Measurements from ENCODE around the gene PGS1.

Gene PGS1

DNA sequence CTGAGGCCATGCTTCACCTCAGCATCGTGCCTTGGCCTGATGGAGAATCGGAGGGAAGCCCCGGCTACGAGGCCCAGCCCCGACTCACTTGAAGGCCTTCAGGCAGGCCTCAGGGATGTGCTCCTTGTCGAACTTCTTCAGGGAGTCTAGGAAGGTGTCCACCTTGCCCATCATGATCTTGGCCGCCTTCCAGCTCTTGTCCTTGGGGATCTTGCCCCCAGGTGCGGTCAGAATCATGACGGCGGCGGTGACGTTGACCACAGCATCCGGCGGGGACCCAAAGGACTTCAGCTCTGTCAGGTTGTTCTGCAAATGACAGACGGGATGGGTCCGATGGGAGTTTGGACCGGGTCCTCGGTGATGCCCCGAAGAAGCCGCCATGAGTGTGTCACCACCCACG lies 81.2 kb downstream of the PGS1 start:
- Histone ChIP-seq H3K9me3 (ENCODE audit: insufficient read depth, low read length) (no peaks in the 10 kb centered on the region), H3K79me2 (ENCODE audit: insufficient read depth, low read length) (no peaks in the 10 kb centered on the region), H3K4me2 (ENCODE audit: low read depth, low read length, poor library complexity, severe bottlenecking) (no peak overlapping the region), H3K4me3 (ENCODE audit: insufficient read depth, low read length, poor library complexity, severe bottlenecking) (no peak overlapping the region), H2AFZ (ENCODE audit: low read depth, low read length, severe bottlenecking) (no peak overlapping the region), H3K27me3 (ENCODE audit: low read length) (no peaks in the 10 kb centered on the region), H3K9me2 (replicated peaks; ENCODE audit: insufficient read depth, low read length) (no peaks in the 10 kb centered on the region), H3K9ac (ENCODE audit: low read length) (no peak overlapping the region), H3F3A (ENCODE audit: insufficient read depth) (no peaks in the 10 kb centered on the region), H3K36me3 (ENCODE audit: low read length) (no peaks in the 10 kb centered on the region), H4K20me1 (ENCODE audit: low read depth, low read length) (no peaks in the 10 kb centered on the region), H3K27ac (ENCODE audit: low read depth, low read length) (no peak overlapping the region)
- TF ChIP-seq EZH2phosphoT487 (conservative IDR thresholded peaks at IDR 0.05; ENCODE audit: low read length), result no peak
- TF ChIP-seq, protein P1, sequence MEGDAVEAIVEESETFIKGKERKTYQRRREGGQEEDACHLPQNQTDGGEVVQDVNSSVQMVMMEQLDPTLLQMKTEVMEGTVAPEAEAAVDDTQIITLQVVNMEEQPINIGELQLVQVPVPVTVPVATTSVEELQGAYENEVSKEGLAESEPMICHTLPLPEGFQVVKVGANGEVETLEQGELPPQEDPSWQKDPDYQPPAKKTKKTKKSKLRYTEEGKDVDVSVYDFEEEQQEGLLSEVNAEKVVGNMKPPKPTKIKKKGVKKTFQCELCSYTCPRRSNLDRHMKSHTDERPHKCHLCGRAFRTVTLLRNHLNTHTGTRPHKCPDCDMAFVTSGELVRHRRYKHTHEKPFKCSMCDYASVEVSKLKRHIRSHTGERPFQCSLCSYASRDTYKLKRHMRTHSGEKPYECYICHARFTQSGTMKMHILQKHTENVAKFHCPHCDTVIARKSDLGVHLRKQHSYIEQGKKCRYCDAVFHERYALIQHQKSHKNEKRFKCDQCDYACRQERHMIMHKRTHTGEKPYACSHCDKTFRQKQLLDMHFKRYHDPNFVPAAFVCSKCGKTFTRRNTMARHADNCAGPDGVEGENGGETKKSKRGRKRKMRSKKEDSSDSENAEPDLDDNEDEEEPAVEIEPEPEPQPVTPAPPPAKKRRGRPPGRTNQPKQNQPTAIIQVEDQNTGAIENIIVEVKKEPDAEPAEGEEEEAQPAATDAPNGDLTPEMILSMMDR (IDR thresholded peaks at IDR 0.05; ENCODE audit: insufficient read depth, low read length, poor library complexity, severe bottlenecking), result no peak

- Histone ChIP-seq H3K27me3 (ENCODE audit: low read length) (no peaks in the 10 kb centered on the region), H3K79me2 (ENCODE audit: insufficient read depth, low read length) (no peaks in the 10 kb centered on the region), H3K9ac (ENCODE audit: low read length) (no peak overlapping the region), H3K4me3 (ENCODE audit: insufficient read depth, low read length, poor library complexity, severe bottlenecking) (no peak overlapping the region), H2AFZ (ENCODE audit: low read depth, low read length, severe bottlenecking) (no peak overlapping the region), H3F3A (ENCODE audit: insufficient read depth) (no peaks in the 10 kb centered on the region), H3K9me2 (replicated peaks; ENCODE audit: insufficient read depth, low read length) (no peaks in the 10 kb centered on the region), H4K20me1 (ENCODE audit: low read depth, low read length) (no peaks in the 10 kb centered on the region), H3K36me3 (ENCODE audit: low read length) (no peaks in the 10 kb centered on the region), H3K9me3 (ENCODE audit: insufficient read depth, low read length) (no peaks in the 10 kb centered on the region), H3K4me2 (ENCODE audit: low read depth, low read length, poor library complexity, severe bottlenecking) (no peak overlapping the region), H3K27ac (ENCODE audit: low read depth, low read length) (no peak overlapping the region)
- TF ChIP-seq, protein P1 (IDR thresholded peaks at IDR 0.05; ENCODE audit: insufficient read depth, low read length, poor library complexity, severe bottlenecking), result no peak
- TF ChIP-seq EZH2phosphoT487 (conservative IDR thresholded peaks at IDR 0.05; ENCODE audit: low read length), result no peak
Observed at GRCh38 chr17:78460176-78460675, 81.8 kb downstream of the PGS1 start.

GRCh38 chr17:78460951-78461798 lies 82.7 kb downstream of the PGS1 start:
- Histone ChIP-seq H3K79me2 (ENCODE audit: insufficient read depth, low read length) (no peaks in the 10 kb centered on the region), H3F3A (ENCODE audit: insufficient read depth) (no peaks in the 10 kb centered on the region), H3K4me2 (ENCODE audit: low read depth, low read length, poor library complexity, severe bottlenecking) (no peak overlapping the region), H3K27me3 (ENCODE audit: low read length) (no peaks in the 10 kb centered on the region), H3K4me3 (ENCODE audit: insufficient read depth, low read length, poor library complexity, severe bottlenecking) (no peak overlapping the region), H2AFZ (ENCODE audit: low read depth, low read length, severe bottlenecking) (no peak overlapping the region), H3K9ac (ENCODE audit: low read length) (no peak overlapping the region), H3K36me3 (ENCODE audit: low read length) (no peaks in the 10 kb centered on the region), H3K27ac (ENCODE audit: low read depth, low read length) (no peak overlapping the region), H4K20me1 (ENCODE audit: low read depth, low read length) (no peaks in the 10 kb centered on the region), H3K9me2 (replicated peaks; ENCODE audit: insufficient read depth, low read length) (no peaks in the 10 kb centered on the region), H3K9me3 (ENCODE audit: insufficient read depth, low read length) (no peaks in the 10 kb centered on the region)
- no peak for TF ChIP-seq EZH2phosphoT487 (conservative IDR thresholded peaks at IDR 0.05; ENCODE audit: low read length)

DNA sequence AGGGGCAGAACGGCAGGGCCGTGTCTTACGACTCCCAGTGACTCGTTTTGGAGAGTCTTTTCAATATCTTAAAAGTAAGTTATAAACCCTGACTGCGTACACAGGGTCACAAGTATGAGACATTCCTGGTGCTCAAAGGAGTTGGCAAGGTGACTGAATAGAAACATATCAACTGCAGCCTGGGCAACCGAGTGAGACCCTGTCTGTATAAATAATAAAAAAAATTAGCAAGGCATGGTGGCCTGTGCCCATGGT lies 83.3 kb downstream of the PGS1 start:
- no peaks in the 10 kb centered on the region for H4K20me1 ChIP-seq (ENCODE audit: low read depth, low read length)
- no peaks in the 10 kb centered on the region for H3F3A ChIP-seq (ENCODE audit: insufficient read depth)
- no peak overlapping the region for H3K9ac ChIP-seq (ENCODE audit: low read length)
- H3K27ac ChIP-seq (ENCODE audit: low read depth, low read length), result no peak overlapping the region
- no peaks in the 10 kb centered on the region for H3K36me3 ChIP-seq (ENCODE audit: low read length)
- TF ChIP-seq, protein P1 (IDR thresholded peaks at IDR 0.05; ENCODE audit: insufficient read depth, low read length, poor library complexity, severe bottlenecking), result no peak
- no peak for TF ChIP-seq EZH2phosphoT487 (conservative IDR thresholded peaks at IDR 0.05; ENCODE audit: low read length)
- no peaks in the 10 kb centered on the region for H3K79me2 ChIP-seq (ENCODE audit: insufficient read depth, low read length)
- H3K27me3 ChIP-seq (ENCODE audit: low read length), result no peaks in the 10 kb centered on the region
- H3K4me3 ChIP-seq (ENCODE audit: insufficient read depth, low read length, poor library complexity, severe bottlenecking), result no peak overlapping the region
- H2AFZ ChIP-seq (ENCODE audit: low read depth, low read length, severe bottlenecking), result no peak overlapping the region
- no peak overlapping the region for H3K4me2 ChIP-seq (ENCODE audit: low read depth, low read length, poor library complexity, severe bottlenecking)
- H3K9me3 ChIP-seq (ENCODE audit: insufficient read depth, low read length), result no peaks in the 10 kb centered on the region
- no peaks in the 10 kb centered on the region for H3K9me2 ChIP-seq (replicated peaks; ENCODE audit: insufficient read depth, low read length)
